Measurements from ENCODE around the gene CGGBP1.

DNA sequence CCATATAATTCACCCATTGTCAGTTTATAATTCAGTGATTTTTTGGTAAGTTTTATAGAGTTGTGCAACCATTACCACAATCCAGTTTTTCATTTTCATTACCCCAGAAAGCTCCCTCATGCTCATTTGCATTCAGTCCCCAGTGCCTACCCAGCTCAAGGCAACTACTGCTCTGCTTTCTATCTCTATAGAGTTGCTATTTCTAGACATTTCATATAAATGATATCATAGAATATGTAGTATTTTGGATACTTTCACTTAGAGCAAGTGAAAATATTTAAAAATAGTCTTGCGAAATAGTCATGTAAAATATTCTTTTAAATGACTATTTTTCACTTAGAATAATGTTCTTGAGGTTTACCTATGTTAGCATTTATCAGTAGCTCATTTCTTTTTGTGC is 42.3 kb upstream of the CGGBP1 start:
- TF ChIP-seq, protein P1, sequence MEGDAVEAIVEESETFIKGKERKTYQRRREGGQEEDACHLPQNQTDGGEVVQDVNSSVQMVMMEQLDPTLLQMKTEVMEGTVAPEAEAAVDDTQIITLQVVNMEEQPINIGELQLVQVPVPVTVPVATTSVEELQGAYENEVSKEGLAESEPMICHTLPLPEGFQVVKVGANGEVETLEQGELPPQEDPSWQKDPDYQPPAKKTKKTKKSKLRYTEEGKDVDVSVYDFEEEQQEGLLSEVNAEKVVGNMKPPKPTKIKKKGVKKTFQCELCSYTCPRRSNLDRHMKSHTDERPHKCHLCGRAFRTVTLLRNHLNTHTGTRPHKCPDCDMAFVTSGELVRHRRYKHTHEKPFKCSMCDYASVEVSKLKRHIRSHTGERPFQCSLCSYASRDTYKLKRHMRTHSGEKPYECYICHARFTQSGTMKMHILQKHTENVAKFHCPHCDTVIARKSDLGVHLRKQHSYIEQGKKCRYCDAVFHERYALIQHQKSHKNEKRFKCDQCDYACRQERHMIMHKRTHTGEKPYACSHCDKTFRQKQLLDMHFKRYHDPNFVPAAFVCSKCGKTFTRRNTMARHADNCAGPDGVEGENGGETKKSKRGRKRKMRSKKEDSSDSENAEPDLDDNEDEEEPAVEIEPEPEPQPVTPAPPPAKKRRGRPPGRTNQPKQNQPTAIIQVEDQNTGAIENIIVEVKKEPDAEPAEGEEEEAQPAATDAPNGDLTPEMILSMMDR (IDR thresholded peaks at IDR 0.05) = no peak
- no peak for TF ChIP-seq ZFX (IDR thresholded peaks at IDR 0.05; ENCODE audit: borderline replicate concordance)

All from 22Rv1 (cell line).